Measurements from ENCODE around the gene KCNS3. TPM values are rescaled to one million over a fixed set of nuclear protein-coding genes. Genes with fewer than 3 reads are reported as not detected.
"Not testable (repeated sequence)": the region's sequence is repeated elsewhere in the genome, so short reads cannot be mapped to it uniquely, and the experiment has no call there.

The KCNS3 gene
- total RNA-seq, 1 experiment from 2014 or later, result 28.8 TPM

- Histone ChIP-seq H2AFZ (no peak overlapping the region), H3K4me3 (no peak overlapping the region), H3K9me2 (ENCODE audit: insufficient read depth) (no peaks in the 10 kb centered on the region), H3K4me2 (no peak overlapping the region), H4K20me1 (ENCODE audit: insufficient read depth) (no peaks in the 10 kb centered on the region), H3K4me1 (replicated peaks; ENCODE audit: insufficient read depth) (no peaks in the 10 kb centered on the region), H3K36me3 (ENCODE audit: low read depth) (no peaks in the 10 kb centered on the region), H3K79me2 (ENCODE audit: low read depth) (no peaks in the 10 kb centered on the region), H3K27ac (no peak overlapping the region), H3F3A (ENCODE audit: insufficient read depth, low read depth) (no peaks in the 10 kb centered on the region), H3K9me3 (ENCODE audit: insufficient read depth, low read depth) (no peaks in the 10 kb centered on the region), H3K27me3 (ENCODE audit: insufficient read depth, low read depth) (no peaks in the 10 kb centered on the region)
- TF ChIP-seq CTCF (conservative IDR thresholded peaks at IDR 0.05), result no peak
- no peak for TF ChIP-seq EZH2 (IDR thresholded peaks at IDR 0.05; ENCODE audit: low read depth)
- POLR2A ChIA-PET (ENCODE audit: unreplicated experiment), result no interaction called here
- no TSS peak for BruUV-seq (replicated peaks)
- CTCF ChIA-PET, result no interaction called here
- intact Hi-C loops (cut with micrococcal nuclease; ENCODE audit: unreplicated experiment), result no loop called here
- DNase-seq, result no peak
Measured at GRCh38 chr2:17960925-17961324, 82.5 kb downstream of the KCNS3 start.

- intact Hi-C loops (cut with micrococcal nuclease; ENCODE audit: unreplicated experiment), result no loop called here
- Histone ChIP-seq H3K4me1 (replicated peaks; ENCODE audit: insufficient read depth) (no peaks in the 10 kb centered on the region), H3K27me3 (ENCODE audit: insufficient read depth, low read depth) (no peaks in the 10 kb centered on the region), H2AFZ (no peak overlapping the region), H4K20me1 (ENCODE audit: insufficient read depth) (no peaks in the 10 kb centered on the region), H3K27ac (no peak overlapping the region), H3K36me3 (ENCODE audit: low read depth) (no peaks in the 10 kb centered on the region), H3F3A (ENCODE audit: insufficient read depth, low read depth) (no peaks in the 10 kb centered on the region), H3K9me3 (ENCODE audit: insufficient read depth, low read depth) (no peaks in the 10 kb centered on the region), H3K4me2 (no peak overlapping the region), H3K79me2 (ENCODE audit: low read depth) (no peaks in the 10 kb centered on the region), H3K9me2 (ENCODE audit: insufficient read depth) (no peaks in the 10 kb centered on the region), H3K4me3 (no peak overlapping the region)
- ChIA-PET POLR2A (ENCODE audit: unreplicated experiment) (no interaction called here), CTCF (no interaction called here)
- TF ChIP-seq CTCF (conservative IDR thresholded peaks at IDR 0.05), result no peak
- TF ChIP-seq EZH2 (IDR thresholded peaks at IDR 0.05; ENCODE audit: low read depth), result no peak
- DNase-seq, result no peak
- no TSS peak for BruUV-seq (replicated peaks)
Measured at GRCh38 chr2:17961789-17962188, 83.3 kb downstream of the KCNS3 start.

- H3K9me2 ChIP-seq (ENCODE audit: insufficient read depth), result no peaks in the 10 kb centered on the region
- H3K4me1 ChIP-seq (replicated peaks; ENCODE audit: insufficient read depth), result no peaks in the 10 kb centered on the region
- DNase-seq, result no peak
- H4K20me1 ChIP-seq (ENCODE audit: insufficient read depth), result no peaks in the 10 kb centered on the region
- no TSS peak for BruUV-seq (replicated peaks)
- no peaks in the 10 kb centered on the region for H3K79me2 ChIP-seq (ENCODE audit: low read depth)
- TF ChIP-seq EZH2 (IDR thresholded peaks at IDR 0.05; ENCODE audit: low read depth), result no peak
- no peak for TF ChIP-seq CTCF (conservative IDR thresholded peaks at IDR 0.05)
- H3K27me3 ChIP-seq (ENCODE audit: insufficient read depth, low read depth), result no peaks in the 10 kb centered on the region
- POLR2A ChIA-PET (ENCODE audit: unreplicated experiment), result no interaction called here
- intact Hi-C loops (cut with micrococcal nuclease; ENCODE audit: unreplicated experiment), result no loop called here
- H3K4me3 ChIP-seq, result no peak overlapping the region
- CTCF ChIA-PET, result no interaction called here
- no peak overlapping the region for H3K4me2 ChIP-seq
- H3K27ac ChIP-seq, result no peak overlapping the region
- H3K9me3 ChIP-seq (ENCODE audit: insufficient read depth, low read depth), result no peaks in the 10 kb centered on the region
- H3F3A ChIP-seq (ENCODE audit: insufficient read depth, low read depth), result no peaks in the 10 kb centered on the region
- no peaks in the 10 kb centered on the region for H3K36me3 ChIP-seq (ENCODE audit: low read depth)
- no peak overlapping the region for H2AFZ ChIP-seq
Measured at GRCh38 chr2:17962876-17963275, 84.4 kb downstream of the KCNS3 start.

- H3K27ac ChIP-seq; H3K4me3 ChIP-seq; intact Hi-C loops (cut with micrococcal nuclease; ENCODE audit: unreplicated experiment); H2AFZ ChIP-seq; H3K4me1 ChIP-seq (replicated peaks; ENCODE audit: insufficient read depth); CTCF ChIA-PET; H4K20me1 ChIP-seq (ENCODE audit: insufficient read depth); BruUV-seq (replicated peaks); DNase-seq; H3K27me3 ChIP-seq (ENCODE audit: insufficient read depth, low read depth); H3K9me2 ChIP-seq (ENCODE audit: insufficient read depth); H3F3A ChIP-seq (ENCODE audit: insufficient read depth, low read depth); H3K9me3 ChIP-seq (ENCODE audit: insufficient read depth, low read depth); H3K4me2 ChIP-seq; POLR2A ChIA-PET (ENCODE audit: unreplicated experiment); H3K79me2 ChIP-seq (ENCODE audit: low read depth); H3K36me3 ChIP-seq (ENCODE audit: low read depth): not testable (repeated sequence)
Measured at GRCh38 chr2:17963571-17963970, 85.1 kb downstream of the KCNS3 start.

Measured in PC-9 (cell line).